DND-41 (cell line): ENCODE data around the gene TNIP2.

ENCODE experiments used
- CTCF ChIP-seq: IDR thresholded peaks from 2 replicates; pipeline ENCODE4 v1.5.1; 2012; ENCODE audit warnings: borderline replicate concordance, low read length, moderate library complexity, mild to moderate bottlenecking; ENCODE audit not compliant: poor library complexity, severe bottlenecking; ENCODE audit errors: extremely low read depth
- EZH2 ChIP-seq: IDR thresholded peaks from 3 replicates; pipeline ENCODE4 v1.6.1; 2012; ENCODE audit warnings: borderline replicate concordance, low read depth, mild to moderate bottlenecking, moderate library complexity, low read length, inconsistent platforms; ENCODE audit not compliant: severe bottlenecking

GRCh38 chr4:2786152-2786671 lies 30.1 kb upstream of the TNIP2 start:
- TF ChIP-seq CTCF = no peak
- TF ChIP-seq EZH2 = no peak
